Ovary (tissue), 9 donors: ENCODE measurements around the gene FMNL2. TPM values are rescaled to one million over a fixed set of nuclear protein-coding genes. Genes with fewer than 3 reads are reported as not detected.

Source experiments
- DNase-seq, 5 donors: peaks; one replicate each; pipeline ENCODE4 v3.0.0-alpha.2; 2019 to 2020
- H3K27ac ChIP-seq, 2 donors: fragments of 200-600 bp; one replicate each; pipeline versions ENCODE4 v1.5.1 to v1.8.0; 2019 to 2022
- H3K27me3 ChIP-seq: fragments of 200-600 bp; one replicate; pipeline ENCODE4 v1.8.0; 2022
- H3K36me3 ChIP-seq: fragments of 200-600 bp; sonication (generic); one replicate; pipeline ENCODE4 v1.5.1; 2019
- H3K4me1 ChIP-seq: one replicate; pipeline ENCODE4 v1.8.1; 2013; ENCODE audit warnings: mild to moderate bottlenecking, moderate library complexity; ENCODE audit not compliant: insufficient read depth
- H3K4me3 ChIP-seq: fragments of 200-600 bp; sonication (generic); one replicate; pipeline ENCODE4 v1.5.1; 2017
- H3K9me3 ChIP-seq, 2 donors: fragments of 200-600 bp in 1 of 2; sonication (generic) in 1 of 2; one replicate each; pipeline versions ENCODE4 v1.5.1 to v1.8.1; 2013 to 2019; ENCODE audit warnings: mild to moderate bottlenecking in 1 of 2, moderate library complexity in 1 of 2
- CTCF ChIP-seq, 3 donors: fragments of 450-650 bp in 2 of 3; fragments of 200-600 bp in 1 of 3; IDR thresholded peaks; one replicate each; pipeline versions ENCODE4 v1.5.1 to v1.8.0; 2016 to 2022; ENCODE audit warnings: antibody characterized with exemption in 3 of 3, mild to moderate bottlenecking in 1 of 3
- EP300 ChIP-seq: sonication (generic); formaldehyde crosslinking; IDR thresholded peaks from one replicate; pipeline ENCODE4 v1.6.1; 2017; ENCODE audit warnings: antibody characterized with exemption
- POLR2A ChIP-seq: fragments of 450-650 bp; IDR thresholded peaks from one replicate; pipeline ENCODE4 v1.6.1; 2017; ENCODE audit warnings: antibody characterized with exemption, mild to moderate bottlenecking, moderate library complexity
- WGBS, 3 donors: extraction: QIAGEN DNeasy Blood & Tissue Kit in 1 of 3; methylation state at CpG; one replicate each; pipeline versions ENCODE4 v1.1.5 to v1.1.7; 2013 to 2017; 5-methylcytosine and 5-hydroxymethylcytosine counted together
- intact Hi-C, 4 donors: fragments of 100-400 bp; cut with DNase I; formaldehyde crosslinking; loops; one replicate each; pipeline versions ENCODE4 v1.11.0 to v1.15.1; 2022 to 2023
- polyA plus RNA-seq, 2 donors: library from polyadenylated mRNA; stranded (reverse); fragments of 200-250 nt in 1 of 2; fragments of 350-450 nt in 1 of 2; fragmentation: Illumina TruSeq in 1 of 2; extraction: RNeasy Lipid Tissue Mini Kit (QIAGEN cat#74804) in 1 of 2; gene quantifications; one replicate each; pipeline ENCODE4 v1.2.3, GENCODE V29; 2013 to 2014
- total RNA-seq, 7 donors: library from RNA; depleted of rRNA in 2 of 7; stranded (reverse); fragments of >200 nt in 2 of 7; fragmentation: NEBNext Ultra II Directional in 3 of 7; extraction: Animal tissue kit (Norgen Biotek cat#: 25700) in 3 of 7; gene quantifications; one replicate each; pipeline versions ENCODE4 v1.1.0 to v1.2.4, GENCODE V29; 2016 to 2023
- donor health status: DM: no; HTN: no; CAD: no; lungs with moderate emphysema.
- donor health status: DM: no; HTN: no; CAD: no.
- donor health status: Bipolar disorder and iron deficiency.
- donor health status: DM: yes; HTN: yes; CAD: no.
- donor health status: DM: no; HTN: no; CAD: no.
- donor health status: DM: yes; HTN: yes; CAD: no.

The FMNL2 gene
- total and polyA plus RNA-seq, 9 donors = 30.3 to 89.1 (median 51.3) TPM

GRCh38 chr2:152529420-152530115 is 194.6 kb downstream of the FMNL2 start:
- TF ChIP-seq CTCF (IDR thresholded peaks at IDR 0.05) (no peak), EP300 (no peak), POLR2A (no peak)
- DNase-seq = no peak
- WGBS, 3 donors = 62 to 66% (median 66%) methylated on average over 4 of the region's 4 CpGs
- no peak overlapping the region for H3K27ac ChIP-seq
- intact Hi-C loops = no loop called here
- no peaks in the 10 kb centered on the region for H3K36me3 ChIP-seq
- no peaks in the 10 kb centered on the region for H3K27me3 ChIP-seq
- no peaks in the 10 kb centered on the region for H3K9me3 ChIP-seq
- no peak overlapping the region for H3K4me3 ChIP-seq
- peaks cover 10% of the 10 kb centered on the region for H3K4me1 ChIP-seq

GRCh38 chr2:152532241-152532640 is 197.3 kb downstream of the FMNL2 start:
- H3K9me3 ChIP-seq = no peaks in the 10 kb centered on the region
- no peak overlapping the region for H3K4me3 ChIP-seq
- H3K27me3 ChIP-seq = no peaks in the 10 kb centered on the region
- no peak for DNase-seq
- intact Hi-C loops = no loop called here
- H3K27ac ChIP-seq = no peak overlapping the region
- H3K4me1 ChIP-seq = peaks cover 5% of the 10 kb centered on the region
- no peak for TF ChIP-seq POLR2A
- TF ChIP-seq CTCF (IDR thresholded peaks at IDR 0.05) = no peak
- no peak for TF ChIP-seq EP300
- 66 to 98% (median 88%) methylated on average over 3 of the region's 3 CpGs for WGBS, 3 donors
- no peaks in the 10 kb centered on the region for H3K36me3 ChIP-seq

- WGBS, 3 donors = 14 to 20% (median 20%) methylated on average over 7 of the region's 7 CpGs
- TF ChIP-seq POLR2A (no peak), EP300 (no peak), CTCF (IDR thresholded peaks at IDR 0.05) (no peak)
- Histone ChIP-seq H3K27ac (peak overlapping the region in 1 of 2 donors; percentile 13), H3K4me3 (no peak overlapping the region), H3K9me3 (no peaks in the 10 kb centered on the region), H3K27me3 (no peaks in the 10 kb centered on the region), H3K4me1 (peaks cover 5% of the 10 kb centered on the region), H3K36me3 (no peaks in the 10 kb centered on the region)
- DNase-seq = no peak
- intact Hi-C loops = no loop called here
These were observed 199.6 kb downstream of the FMNL2 start for GRCh38 chr2:152534460-152535135.

GRCh38 chr2:152537081-152537651 is 202.2 kb downstream of the FMNL2 start:
- Histone ChIP-seq H3K4me1 (peaks cover 5% of the 10 kb centered on the region), H3K9me3 (no peaks in the 10 kb centered on the region), H3K27me3 (no peaks in the 10 kb centered on the region), H3K4me3 (no peak overlapping the region), H3K36me3 (no peaks in the 10 kb centered on the region), H3K27ac (no peak overlapping the region)
- intact Hi-C loops = no loop called here
- TF ChIP-seq CTCF (IDR thresholded peaks at IDR 0.05) (no peak), POLR2A (no peak), EP300 (no peak)
- WGBS, 3 donors = 83 to 96% (median 84%) methylated on average over 9 of the region's 9 CpGs
- no peak for DNase-seq
